ENCODE results near the gene SRM.
"Not testable (repeated sequence)": the region's sequence is repeated elsewhere in the genome, so short reads cannot be mapped to it uniquely, and the experiment has no call there.

DNA sequence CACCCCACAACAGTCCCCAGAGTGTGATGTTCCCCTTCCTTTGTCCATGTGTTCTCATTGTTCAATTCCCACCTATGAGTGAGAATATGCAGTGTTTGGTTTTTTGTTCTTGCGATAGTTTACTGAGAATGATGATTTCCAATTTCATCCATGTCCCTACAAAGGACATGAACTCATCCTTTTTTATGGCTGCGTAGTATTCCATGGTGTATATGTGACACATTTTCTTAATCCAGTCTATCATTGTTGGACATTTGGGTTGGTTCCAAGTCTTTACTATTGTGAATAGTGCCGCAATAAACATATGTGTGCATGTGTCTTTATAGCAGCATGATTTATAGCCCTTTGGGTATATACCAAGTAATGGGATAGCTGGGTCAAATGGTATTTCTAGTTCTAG lies 24.0 kb upstream of the SRM start:
- TF ChIP-seq ZNF19 (tag by site-specific recombination; IDR thresholded peaks at IDR 0.05; ENCODE audit: low read depth), result not testable (repeated sequence)
- TF ChIP-seq, protein P1, sequence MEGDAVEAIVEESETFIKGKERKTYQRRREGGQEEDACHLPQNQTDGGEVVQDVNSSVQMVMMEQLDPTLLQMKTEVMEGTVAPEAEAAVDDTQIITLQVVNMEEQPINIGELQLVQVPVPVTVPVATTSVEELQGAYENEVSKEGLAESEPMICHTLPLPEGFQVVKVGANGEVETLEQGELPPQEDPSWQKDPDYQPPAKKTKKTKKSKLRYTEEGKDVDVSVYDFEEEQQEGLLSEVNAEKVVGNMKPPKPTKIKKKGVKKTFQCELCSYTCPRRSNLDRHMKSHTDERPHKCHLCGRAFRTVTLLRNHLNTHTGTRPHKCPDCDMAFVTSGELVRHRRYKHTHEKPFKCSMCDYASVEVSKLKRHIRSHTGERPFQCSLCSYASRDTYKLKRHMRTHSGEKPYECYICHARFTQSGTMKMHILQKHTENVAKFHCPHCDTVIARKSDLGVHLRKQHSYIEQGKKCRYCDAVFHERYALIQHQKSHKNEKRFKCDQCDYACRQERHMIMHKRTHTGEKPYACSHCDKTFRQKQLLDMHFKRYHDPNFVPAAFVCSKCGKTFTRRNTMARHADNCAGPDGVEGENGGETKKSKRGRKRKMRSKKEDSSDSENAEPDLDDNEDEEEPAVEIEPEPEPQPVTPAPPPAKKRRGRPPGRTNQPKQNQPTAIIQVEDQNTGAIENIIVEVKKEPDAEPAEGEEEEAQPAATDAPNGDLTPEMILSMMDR (tag by site-specific recombination; IDR thresholded peaks at IDR 0.05), result not testable (repeated sequence)

Data from HEK293 (cell line).